Heart right ventricle (tissue), 16 donors: ENCODE results near the gene AKR1B1. TPM values are rescaled to one million over a fixed set of nuclear protein-coding genes. Genes with fewer than 3 reads are reported as not detected.

Experiments used
- ATAC-seq, 8 donors: fragments of 200-7000 bp; cut with Tn5 transposase; one replicate each; pipeline ENCODE4 v1.9.1; 2020; ENCODE audit warnings: mild to moderate bottlenecking in 8 of 8, moderate library complexity in 8 of 8, moderate number of reproducible peaks in 1 of 8
- DNase-seq, 2 donors: peaks; one replicate each; pipeline ENCODE4 v3.0.0-alpha.2; 2020
- H3K27ac ChIP-seq, 10 donors: fragments of 200-600 bp; sonication (generic) in 2 of 10; one replicate each; pipeline versions ENCODE4 v1.5.0 to v1.8.0; 2020 to 2022; ENCODE audit warnings: mild to moderate bottlenecking in 3 of 10
- H3K27me3 ChIP-seq, 7 donors: fragments of 200-600 bp; one replicate each; pipeline ENCODE4 v1.8.0; 2021 to 2022; ENCODE audit warnings: mild to moderate bottlenecking in 2 of 7
- H3K36me3 ChIP-seq, 9 donors: fragments of 200-600 bp; sonication (generic) in 1 of 9; one replicate each; pipeline versions ENCODE4 v1.5.0 to v1.8.0; 2020 to 2022; ENCODE audit warnings: mild to moderate bottlenecking in 2 of 9
- H3K4me1 ChIP-seq, 9 donors: fragments of 200-600 bp; sonication (generic) in 1 of 9; one replicate each; pipeline versions ENCODE4 v1.5.0 to v1.8.0; 2020 to 2022; ENCODE audit warnings: mild to moderate bottlenecking in 4 of 9
- H3K4me3 ChIP-seq, 10 donors: fragments of 200-600 bp; sonication (generic) in 2 of 10; one replicate each; pipeline versions ENCODE4 v1.5.0 to v1.8.0; 2020 to 2022; ENCODE audit warnings: mild to moderate bottlenecking in 7 of 10, moderate library complexity in 2 of 10
- H3K9me3 ChIP-seq, 11 donors: fragments of 200-600 bp in 10 of 11; sonication (generic) in 2 of 11; one replicate each; pipeline versions ENCODE4 v1.5.0 to v1.8.0; 2013 to 2022; ENCODE audit warnings: mild to moderate bottlenecking in 2 of 11, control low read depth in 1 of 11, moderate library complexity in 1 of 11
- CTCF ChIP-seq, 9 donors: fragments of 200-600 bp; sonication (generic) in 2 of 9; IDR thresholded peaks; one replicate each; pipeline versions ENCODE4 v1.5.0 to v1.8.0; 2021 to 2022; ENCODE audit warnings: antibody characterized with exemption in 9 of 9, mild to moderate bottlenecking in 5 of 9, moderate library complexity in 1 of 9
- WGBS, 2 donors: extraction: QIAGEN DNeasy Blood & Tissue Kit; methylation state at CpG; one replicate each; pipeline ENCODE4 v1.1.7; 2013; ENCODE audit warnings: inconsistent platforms in 1 of 2; 5-methylcytosine and 5-hydroxymethylcytosine counted together
- intact Hi-C, 10 donors: fragments of 100-400 bp; cut with DNase I; formaldehyde crosslinking; loops; one replicate each; pipeline versions ENCODE4 v1.11.1 to v1.14.2; 2022
- polyA plus RNA-seq, 2 donors: library from polyadenylated mRNA; stranded (reverse); fragments of 200-250 nt; gene quantifications; one replicate each; pipeline ENCODE4 v1.2.3, GENCODE V29; 2013
- total RNA-seq, 10 donors: library from RNA; stranded (reverse); fragmentation: NEBNext Ultra II Directional in 3 of 10; extraction: Animal tissue kit (Norgen Biotek cat#: 25700) in 3 of 10; gene quantifications; one replicate each; pipeline versions ENCODE4 v1.2.1 to v1.2.4, GENCODE V29; 2021 to 2023
- donor health status: Arrhythmogenic right ventricular cardiomyopathy.
- donor health status: ischemic (EF 13 %, LVEDD 7.1; RV severe dilation, severe dysfunction).
- donor health status: healthy with polysubstance abuse.
- donor health status: DM: no; HTN: yes; CAD: no.
- donor health status: DM: no; HTN: no; CAD: no.
- donor health status: ischemic (EF 25% LVEDD 6.9; RV normal size, moderate dysfunction).
- donor health status: ischemic (EF 25% LVEDD 5.7; RV mildly dilated, moderate dysfunction).
- donor health status: healthy.
- donor health status: DM: yes; HTN: yes; CAD: no.
- donor health status: Ischemic cardiomyopathy.
- donor health status: ischemic (EF 35%, LVEDD 5.7; RV mildly dilated, moderate dysfunction).
- donor health status: nonischemic (EF 11% LVEDD 7.7; RV severe dilation, severe dysfunction).
- donor health status: DM: yes; HTN: yes; CAD: no.
- donor health status: PGD.
- donor health status: ischemic (EF 29% LVEDD 5.4; RV normal size, mild dysfunction).
- donor health status: nonischemic (EF 23%, LVEDD 6.1; RV moderate dilation, normal function).

AKR1B1 gene
- total and polyA plus RNA-seq, 12 donors, result 96.6 to 317 (median 181) TPM

GRCh38 chr7:134481167-134481566, 22.3 kb upstream of the AKR1B1 start:
- Histone ChIP-seq H3K9me3 (no peaks in the 10 kb centered on the region), H3K4me1 (peaks cover 0 to 16% (median 9%) of the 10 kb centered on the region in 9 donors), H3K36me3 (no peaks in the 10 kb centered on the region), H3K27me3 (no peaks in the 10 kb centered on the region), H3K4me3 (no peak overlapping the region), H3K27ac (peak overlapping the region in 2 of 10 donors; percentile 20 to 37)
- peak in 1 of 8 donors; percentile 52 for ATAC-seq
- intact Hi-C loops, result no loop called here
- no peak for TF ChIP-seq CTCF (IDR thresholded peaks at IDR 0.05)
- no peak for DNase-seq
- WGBS, 2 donors, result 78 to 79% methylated on average over 3 of the region's 3 CpGs

- ATAC-seq (peak in 7 of 8 donors; percentile 43 to 87 (median 73)), DNase-seq (no peak)
- Histone ChIP-seq H3K36me3 (no peaks in the 10 kb centered on the region), H3K27me3 (no peaks in the 10 kb centered on the region), H3K9me3 (no peaks in the 10 kb centered on the region), H3K27ac (peak overlapping the region in 2 of 10 donors; percentile 20 to 37), H3K4me3 (no peak overlapping the region), H3K4me1 (peaks cover 0 to 16% (median 9%) of the 10 kb centered on the region in 9 donors)
- WGBS, 2 donors, result 9 to 10% methylated on average over 2 of the region's 2 CpGs
- intact Hi-C loops, result no loop called here
- no peak for TF ChIP-seq CTCF (IDR thresholded peaks at IDR 0.05)
Measured at GRCh38 chr7:134480730-134481129, 21.8 kb upstream of the AKR1B1 start.

GRCh38 chr7:134480202-134480601, 21.3 kb upstream of the AKR1B1 start:
- intact Hi-C loops, result no loop called here
- ATAC-seq (no peak), DNase-seq (no peak)
- Histone ChIP-seq H3K4me3 (no peak overlapping the region), H3K27me3 (no peaks in the 10 kb centered on the region), H3K9me3 (peaks cover 0 to under 1% (median 0%) of the 10 kb centered on the region in 11 donors), H3K36me3 (no peaks in the 10 kb centered on the region), H3K27ac (no peak overlapping the region), H3K4me1 (peaks cover 0 to 16% (median 9%) of the 10 kb centered on the region in 9 donors)
- TF ChIP-seq CTCF (IDR thresholded peaks at IDR 0.05), result no peak

GRCh38 chr7:134478707-134479106, 19.8 kb upstream of the AKR1B1 start:
- Histone ChIP-seq H3K27me3 (no peaks in the 10 kb centered on the region), H3K4me3 (no peak overlapping the region), H3K27ac (no peak overlapping the region), H3K36me3 (no peaks in the 10 kb centered on the region), H3K9me3 (peaks cover 0 to 5% (median 0%) of the 10 kb centered on the region in 11 donors), H3K4me1 (peaks cover 0 to 17% (median 9%) of the 10 kb centered on the region in 9 donors)
- DNase-seq (no peak), ATAC-seq (no peak)
- WGBS, 2 donors, result 90 to 96% methylated on average over 2 of the region's 2 CpGs
- TF ChIP-seq CTCF (IDR thresholded peaks at IDR 0.05), result peak in 2 of 9 donors; percentile 9 to 13
- intact Hi-C loops, result no loop called here
